Common myeloid progenitor, CD34-positive (primary cell): ENCODE data around the gene TMC3.

Source experiments
- CTCF ChIA-PET: fragments of 350-600 bp; sonication (Branson Sonifier 250); formaldehyde crosslinking; loops from one replicate; lab custom pipeline; 2021; ENCODE audit warnings: antibody characterized with exemption; lab: Charles Lee
- POLR2A ChIA-PET: fragments of 350-600 bp; sonication (Branson Sonifier 250); formaldehyde crosslinking; loops from one replicate; lab custom pipeline; 2021; ENCODE audit warnings: antibody characterized with exemption; lab: Charles Lee
- DNase-seq, 3 donors: peaks; one replicate each; pipeline versions ENCODE4 v3.0.0 to v3.0.0-alpha.2; 2013
- H3K27ac ChIP-seq, 2 experiments: 1 replicate in 1 of 2; 2 replicates in 1 of 2; pipeline ENCODE4 v1.7.0; 2013; ENCODE audit warnings: inconsistent platforms in 2 of 2, low read length in 2 of 2, mild to moderate bottlenecking in 2 of 2, low read depth in 1 of 2, moderate library complexity in 1 of 2; ENCODE audit not compliant: severe bottlenecking in 2 of 2, insufficient read depth in 1 of 2, poor library complexity in 1 of 2
- H3K27me3 ChIP-seq, 5 experiments: replicated peaks in 2 of 5; 1 replicate in 3 of 5; 2 replicates in 2 of 5; pipeline versions ENCODE4 v1.6.1 to v1.7.0; 2013; ENCODE audit warnings: low read length in 4 of 5, mild to moderate bottlenecking in 2 of 5, moderate library complexity in 2 of 5, inconsistent platforms in 1 of 5; ENCODE audit not compliant: insufficient read depth in 5 of 5, control insufficient read depth in 4 of 5
- H3K36me3 ChIP-seq, 4 experiments: 1 replicate in 2 of 4; 2 replicates in 2 of 4; pipeline versions ENCODE4 v1.6.1 to v1.7.0; 2013; ENCODE audit warnings: low read length in 3 of 4, control low read depth in 1 of 4, mild to moderate bottlenecking in 1 of 4; ENCODE audit not compliant: control insufficient read depth in 4 of 4, insufficient read depth in 4 of 4
- H3K4me1 ChIP-seq, 4 experiments: 1 replicate in 3 of 4; 2 replicates in 1 of 4; pipeline versions ENCODE4 v1.6.1 to v1.7.1; 2013; ENCODE audit warnings: low read length in 3 of 4, mild to moderate bottlenecking in 3 of 4, control low read depth in 1 of 4, inconsistent platforms in 1 of 4, moderate library complexity in 1 of 4; ENCODE audit not compliant: control insufficient read depth in 4 of 4, insufficient read depth in 4 of 4; ENCODE audit errors: control extremely low read depth in 1 of 4
- H3K4me3 ChIP-seq, 7 experiments: 1 replicate in 4 of 7; 2 replicates in 3 of 7; pipeline versions ENCODE4 v1.5.1 to v1.7.0; 2013; ENCODE audit warnings: mild to moderate bottlenecking in 7 of 7, low read length in 6 of 7, moderate library complexity in 6 of 7, inconsistent platforms in 2 of 7, low read depth in 2 of 7, control low read depth in 1 of 7; ENCODE audit not compliant: insufficient read depth in 4 of 7, control insufficient read depth in 1 of 7; ENCODE audit errors: extremely low read depth in 1 of 7
- H3K9me3 ChIP-seq, 5 experiments: 1 replicate in 4 of 5; 2 replicates in 1 of 5; pipeline versions ENCODE4 v1.6.1 to v1.7.1; 2013; ENCODE audit warnings: low read length in 4 of 5, mild to moderate bottlenecking in 2 of 5, inconsistent platforms in 1 of 5, low read depth in 1 of 5, moderate library complexity in 1 of 5; ENCODE audit not compliant: control insufficient read depth in 4 of 5, insufficient read depth in 2 of 5; ENCODE audit errors: control extremely low read depth in 1 of 5
- WGBS: methylation state at CpG from one replicate; pipeline ENCODE4 v1.1.5; 2013; ENCODE audit not compliant: insufficient coverage; 5-methylcytosine and 5-hydroxymethylcytosine counted together

TMC3 gene

GRCh38 chr15:81372575-81372974 is 1.4 kb downstream of the TMC3 start:
- Histone ChIP-seq H3K4me1 (no peaks in the 10 kb centered on the region), H3K36me3 (no peaks in the 10 kb centered on the region), H3K9me3 (no peaks in the 10 kb centered on the region), H3K27ac (no peak overlapping the region), H3K27me3 (no peaks in the 10 kb centered on the region), H3K4me3 (no peak overlapping the region)
- 100% methylated on average over 2 of the region's 3 CpGs for WGBS
- ChIA-PET POLR2A (interaction anchor here (1.0 kb wide), 1 partner anchor 16 kb away, joined by 3 read pairs; no protein-coding TSS in a partner anchor), CTCF (interaction anchor here (1.0 to 1.9 kb wide), 4 partner anchors 15 to 37 kb away, joined by 3 to 6 read pairs (median 4); no protein-coding TSS in a partner anchor)
- DNase-seq = no peak

- H3K4me3 ChIP-seq = no peak overlapping the region
- DNase-seq = no peak
- WGBS = 87% methylated on average over 2 of the region's 5 CpGs
- no peaks in the 10 kb centered on the region for H3K4me1 ChIP-seq
- H3K9me3 ChIP-seq = no peaks in the 10 kb centered on the region
- peaks cover 0 to 2% (median 0%) of the 10 kb centered on the region in 4 experiments for H3K36me3 ChIP-seq
- POLR2A ChIA-PET = no interaction called here
- H3K27me3 ChIP-seq = no peaks in the 10 kb centered on the region
- no peak overlapping the region for H3K27ac ChIP-seq
- CTCF ChIA-PET = no interaction called here
These were observed 10.1 kb downstream of the TMC3 start for GRCh38 chr15:81363718-81364500.

- CTCF ChIA-PET = no interaction called here
- WGBS = no CpG with 5 or more reads among the region's 3 CpGs
These were observed 10.7 kb downstream of the TMC3 start for GRCh38 chr15:81363276-81363675.

GRCh38 chr15:81362790-81363189 is 11.2 kb downstream of the TMC3 start:
- Histone ChIP-seq H3K27ac (no peak overlapping the region), H3K4me3 (no peak overlapping the region), H3K36me3 (peaks cover 0 to 2% (median 0%) of the 10 kb centered on the region in 4 experiments), H3K4me1 (no peaks in the 10 kb centered on the region), H3K9me3 (no peaks in the 10 kb centered on the region), H3K27me3 (no peaks in the 10 kb centered on the region)
- 91% methylated on average over 8 of the region's 11 CpGs for WGBS
- no peak for DNase-seq
- CTCF ChIA-PET = no interaction called here
- POLR2A ChIA-PET = no interaction called here

More at GRCh38 chr15:81363276-81363675, 10.7 kb downstream of the TMC3 start:
- Histone ChIP-seq H3K27ac (no peak overlapping the region), H3K4me3 (no peak overlapping the region), H3K9me3 (no peaks in the 10 kb centered on the region), H3K27me3 (no peaks in the 10 kb centered on the region), H3K36me3 (peaks cover 0 to 2% (median 0%) of the 10 kb centered on the region in 4 experiments), H3K4me1 (no peaks in the 10 kb centered on the region)
- no peak for DNase-seq
- POLR2A ChIA-PET = no interaction called here

- WGBS = 100% methylated on average over 2 of the region's 7 CpGs
- H3K36me3 ChIP-seq = peaks cover 0 to 2% (median 0%) of the 10 kb centered on the region in 4 experiments
- ChIA-PET POLR2A (no interaction called here), CTCF (interaction anchor here (0.8 kb wide), 1 partner anchor 478 kb away, joined by 3 read pairs; no protein-coding TSS in a partner anchor)
- no peaks in the 10 kb centered on the region for H3K27me3 ChIP-seq
- DNase-seq = no peak
- no peaks in the 10 kb centered on the region for H3K4me1 ChIP-seq
- no peak overlapping the region for H3K27ac ChIP-seq
- no peaks in the 10 kb centered on the region for H3K9me3 ChIP-seq
- no peak overlapping the region for H3K4me3 ChIP-seq
These were observed 12.1 kb downstream of the TMC3 start for GRCh38 chr15:81361891-81362290.

- CTCF ChIA-PET = no interaction called here
- Histone ChIP-seq H3K27me3 (no peaks in the 10 kb centered on the region), H3K4me3 (no peak overlapping the region), H3K36me3 (peaks cover 0 to 2% (median 0%) of the 10 kb centered on the region in 4 experiments), H3K27ac (no peak overlapping the region), H3K4me1 (no peaks in the 10 kb centered on the region), H3K9me3 (no peaks in the 10 kb centered on the region)
- POLR2A ChIA-PET = no interaction called here
- no peak for DNase-seq
- 94% methylated on average over 5 of the region's 5 CpGs for WGBS
These were observed 13.5 kb downstream of the TMC3 start for GRCh38 chr15:81360491-81360890.

GRCh38 chr15:81358248-81358647 is 15.8 kb downstream of the TMC3 start:
- CTCF ChIA-PET = interaction anchor here (0.9 to 1.8 kb wide), 3 partner anchors 14 to 83 kb away, joined by 3 to 6 read pairs (median 5); no protein-coding TSS in a partner anchor

More at GRCh38 chr15:81358248-81358647, 15.8 kb downstream of the TMC3 start:
- Histone ChIP-seq H3K4me1 (no peaks in the 10 kb centered on the region), H3K36me3 (peaks cover 0 to under 1% (median 0%) of the 10 kb centered on the region in 4 experiments), H3K27me3 (no peaks in the 10 kb centered on the region), H3K4me3 (no peak overlapping the region), H3K27ac (no peak overlapping the region), H3K9me3 (no peaks in the 10 kb centered on the region)
- POLR2A ChIA-PET = no interaction called here
- 100% methylated on average over 4 of the region's 6 CpGs for WGBS
- DNase-seq = no peak
